Stimulated activated CD8-positive, alpha-beta memory T cell treated with anti-CD3 and anti-CD28 coated beads, Interleukin-2, amount 100 ng/mL, for 48 hours (primary cell): ENCODE results near the gene SPATA7.

Experiments
- DNase-seq, 2 donors: peaks; one replicate each; pipeline ENCODE4 v3.0.0-alpha.2; 2020; ENCODE audit warnings: low read depth in 2 of 2

The SPATA7 gene

DNA sequence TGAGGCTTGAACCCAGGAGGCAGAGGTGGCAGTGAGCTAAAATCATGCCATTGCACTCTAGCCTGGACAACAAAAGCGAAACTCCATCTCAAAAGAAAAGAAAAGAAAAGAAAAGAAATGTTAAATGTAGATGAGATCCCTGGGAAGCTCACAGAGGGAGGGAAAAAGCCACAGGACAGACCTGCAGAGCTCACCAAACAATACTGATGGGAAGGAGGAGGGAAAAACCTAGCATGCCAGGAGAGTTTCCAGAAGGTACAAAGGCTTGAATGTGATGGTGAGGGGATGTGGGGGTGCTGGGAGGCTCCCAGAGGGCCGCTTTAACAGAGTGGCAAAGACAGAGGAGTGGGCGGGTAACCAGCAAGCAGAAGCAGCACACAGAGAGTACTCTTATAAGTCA lies 97.1 kb downstream of the SPATA7 start:
- DNase-seq = no peak
